Psoas muscle (tissue), 8 donors: Measurements from ENCODE around the gene GRIA1. TPM values are rescaled to one million over a fixed set of nuclear protein-coding genes. Genes with fewer than 3 reads are reported as not detected.

Experiments used
- ATAC-seq, 4 donors: fragments of 200-7000 bp; cut with Tn5 transposase; one replicate each; pipeline ENCODE4 v1.9.1; 2020; ENCODE audit warnings: moderate library complexity in 3 of 4, mild to moderate bottlenecking in 2 of 4
- DNase-seq, 2 donors: peaks; one replicate each; pipeline ENCODE4 v3.0.0-alpha.2; 2020
- H3K27ac ChIP-seq: fragments of 200-600 bp; one replicate; pipeline ENCODE4 v1.8.0; 2022
- H3K27me3 ChIP-seq, 3 donors: fragments of 200-600 bp in 1 of 3; one replicate each; pipeline versions ENCODE4 v1.6.1 to v1.8.0; 2013 to 2022; ENCODE audit warnings: low read length in 2 of 3, mild to moderate bottlenecking in 2 of 3, moderate library complexity in 1 of 3; ENCODE audit not compliant: insufficient read depth in 3 of 3
- H3K36me3 ChIP-seq, 2 donors: fragments of 200-600 bp in 1 of 2; one replicate each; pipeline versions ENCODE4 v1.6.1 to v1.8.0; 2013 to 2022; ENCODE audit warnings: low read depth in 1 of 2, mild to moderate bottlenecking in 1 of 2, moderate library complexity in 1 of 2; ENCODE audit not compliant: insufficient read depth in 1 of 2
- H3K4me1 ChIP-seq: fragments of 200-600 bp; one replicate; pipeline ENCODE4 v1.8.0; 2022
- H3K4me3 ChIP-seq: fragments of 200-600 bp; one replicate; pipeline ENCODE4 v1.8.0; 2022; ENCODE audit warnings: mild to moderate bottlenecking
- H3K9me3 ChIP-seq: fragments of 200-600 bp; one replicate; pipeline ENCODE4 v1.8.0; 2022
- WGBS, 3 donors: extraction: QIAGEN DNeasy Blood & Tissue Kit; methylation state at CpG; one replicate each; pipeline versions ENCODE4 v1.1.6 to v1.1.7; 2013; 5-methylcytosine and 5-hydroxymethylcytosine counted together
- intact Hi-C, 2 donors: fragments of 100-400 bp; cut with DNase I; formaldehyde crosslinking; loops; one replicate each; pipeline versions ENCODE4 v1.11.0 to v1.14.2; 2022
- polyA plus RNA-seq, 3 donors: library from polyadenylated mRNA; stranded (reverse); fragments of 200-250 nt; gene quantifications; one replicate each; pipeline ENCODE4 v1.2.3, GENCODE V29; 2013
- total RNA-seq, 4 donors: library from RNA; stranded (reverse); fragmentation: NEBNext Ultra II Directional in 2 of 4; extraction: Animal tissue kit (Norgen Biotek cat#: 25700) in 2 of 4; gene quantifications; one replicate each; pipeline versions ENCODE4 v1.2.1 to v1.2.4, GENCODE V29; 2021 to 2023
- TF ChIP-seq, protein P1 (sequence below): fragments of 200-600 bp; IDR thresholded peaks from one replicate; pipeline ENCODE4 v1.8.0; 2022; ENCODE audit warnings: antibody characterized with exemption
- donor health status: healthy with polysubstance abuse.
- donor health status: DM: no; HTN: no; CAD: no; lungs with moderate emphysema.
- donor health status: Bipolar disorder and iron deficiency.
- donor health status: healthy.
- donor health status: DM: yes; HTN: yes; CAD: no.
- donor health status: DM: no; HTN: no; CAD: no.
- donor health status: DM: no; HTN: no; CAD: no.
- donor health status: DM: yes; HTN: yes; CAD: no.

GRIA1 gene
- total and polyA plus RNA-seq, 7 donors: 0.03 to 0.49 (median 0.28) TPM; not detected in 2

DNA sequence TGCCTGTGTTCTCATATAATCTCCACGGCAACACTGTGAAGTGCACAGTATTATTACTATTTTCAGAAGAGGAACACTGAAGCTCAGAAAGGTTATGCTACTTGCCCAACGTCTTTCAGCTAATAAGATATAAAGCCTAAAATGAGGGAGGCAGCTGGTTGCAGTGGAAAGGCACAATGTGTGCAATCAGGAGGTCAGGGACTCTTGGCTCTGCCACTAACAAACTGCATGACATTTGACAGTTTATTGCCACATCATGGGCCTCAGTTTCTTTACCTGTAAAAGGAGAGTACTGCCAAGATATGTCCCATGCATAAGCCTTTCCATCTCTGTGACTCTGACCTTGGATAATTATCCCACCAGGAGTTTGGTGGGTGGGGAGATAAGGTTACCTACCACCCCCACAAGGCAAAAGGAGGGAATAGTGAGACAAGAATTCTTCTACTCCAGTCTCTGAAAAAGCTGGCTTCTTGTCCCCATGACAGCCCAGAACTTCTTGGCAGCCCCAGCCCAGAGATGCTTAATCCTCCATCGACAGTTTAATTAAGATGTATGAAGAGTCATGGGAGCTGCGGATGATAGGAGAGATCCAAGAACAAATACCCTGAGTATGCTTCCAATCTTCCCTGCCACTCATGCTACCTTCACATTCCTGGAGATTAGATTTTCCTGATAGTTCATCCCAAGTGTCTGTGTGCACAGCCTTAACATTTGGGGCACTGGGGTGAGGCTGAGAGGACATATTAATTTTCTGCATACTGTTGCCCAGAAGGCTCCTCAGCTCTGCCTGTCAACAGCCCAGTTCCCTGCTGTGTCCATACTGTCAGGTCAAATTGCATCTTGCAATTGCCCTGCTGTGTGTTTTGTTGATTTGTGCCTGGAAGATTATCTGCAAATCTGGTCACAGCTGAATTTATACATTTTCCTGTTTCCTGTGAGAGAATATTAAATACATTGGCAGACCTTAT lies 277.0 kb downstream of the GRIA1 start:
- Histone ChIP-seq H3K4me3 (no peak overlapping the region), H3K36me3 (no peaks in the 10 kb centered on the region), H3K4me1 (no peaks in the 10 kb centered on the region), H3K27ac (no peak overlapping the region), H3K9me3 (no peaks in the 10 kb centered on the region), H3K27me3 (no peaks in the 10 kb centered on the region)
- 53 to 61% (median 56%) methylated on average over 4 of the region's 4 CpGs for WGBS, 3 donors
- TF ChIP-seq, protein P1, sequence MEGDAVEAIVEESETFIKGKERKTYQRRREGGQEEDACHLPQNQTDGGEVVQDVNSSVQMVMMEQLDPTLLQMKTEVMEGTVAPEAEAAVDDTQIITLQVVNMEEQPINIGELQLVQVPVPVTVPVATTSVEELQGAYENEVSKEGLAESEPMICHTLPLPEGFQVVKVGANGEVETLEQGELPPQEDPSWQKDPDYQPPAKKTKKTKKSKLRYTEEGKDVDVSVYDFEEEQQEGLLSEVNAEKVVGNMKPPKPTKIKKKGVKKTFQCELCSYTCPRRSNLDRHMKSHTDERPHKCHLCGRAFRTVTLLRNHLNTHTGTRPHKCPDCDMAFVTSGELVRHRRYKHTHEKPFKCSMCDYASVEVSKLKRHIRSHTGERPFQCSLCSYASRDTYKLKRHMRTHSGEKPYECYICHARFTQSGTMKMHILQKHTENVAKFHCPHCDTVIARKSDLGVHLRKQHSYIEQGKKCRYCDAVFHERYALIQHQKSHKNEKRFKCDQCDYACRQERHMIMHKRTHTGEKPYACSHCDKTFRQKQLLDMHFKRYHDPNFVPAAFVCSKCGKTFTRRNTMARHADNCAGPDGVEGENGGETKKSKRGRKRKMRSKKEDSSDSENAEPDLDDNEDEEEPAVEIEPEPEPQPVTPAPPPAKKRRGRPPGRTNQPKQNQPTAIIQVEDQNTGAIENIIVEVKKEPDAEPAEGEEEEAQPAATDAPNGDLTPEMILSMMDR: no peak
- no peak for DNase-seq
- intact Hi-C loops: no loop called here
- ATAC-seq: no peak

DNA sequence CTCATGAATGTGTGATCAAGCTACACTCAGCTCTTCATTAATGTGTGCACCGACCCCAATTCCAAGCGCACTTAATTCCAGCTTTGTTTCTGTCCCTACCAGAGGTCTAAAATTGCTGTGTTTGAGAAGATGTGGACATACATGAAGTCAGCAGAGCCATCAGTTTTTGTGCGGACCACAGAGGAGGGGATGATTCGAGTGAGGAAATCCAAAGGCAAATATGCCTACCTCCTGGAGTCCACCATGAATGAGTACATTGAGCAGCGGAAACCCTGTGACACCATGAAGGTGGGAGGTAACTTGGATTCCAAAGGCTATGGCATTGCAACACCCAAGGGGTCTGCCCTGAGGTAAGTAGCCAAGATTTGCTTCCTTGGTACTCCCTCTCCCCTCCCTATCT lies 279.6 kb downstream of the GRIA1 start:
- no peaks in the 10 kb centered on the region for H3K9me3 ChIP-seq
- 90 to 94% (median 92%) methylated on average over 5 of the region's 5 CpGs for whole genome bisulfite sequencing, 3 donors
- TF ChIP-seq, protein P1: no peak

DNA sequence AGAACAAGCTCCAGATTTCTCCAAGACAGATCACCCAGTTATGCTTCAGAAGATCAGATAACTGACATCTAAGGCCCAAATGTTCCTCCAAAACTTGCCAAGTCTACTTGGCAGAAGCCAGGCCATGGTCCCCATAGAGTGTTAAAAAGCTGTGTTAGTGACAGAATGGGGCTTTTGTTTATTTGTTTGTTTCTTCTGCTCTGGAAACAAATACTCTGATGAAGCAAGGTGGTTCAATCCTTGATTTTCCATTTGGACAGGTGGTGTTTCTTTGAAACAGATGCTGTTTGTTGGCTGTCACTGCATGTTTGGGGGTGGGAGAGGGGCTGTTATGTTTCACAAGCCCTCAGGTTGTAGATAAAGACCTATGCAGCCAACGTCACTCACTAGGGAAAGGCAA lies 284.2 kb downstream of the GRIA1 start:
- intact Hi-C loops: no loop called here

More for the DNA sequence above, 279.6 kb downstream of the GRIA1 start:
- Histone ChIP-seq H3K4me1 (no peaks in the 10 kb centered on the region), H3K4me3 (no peak overlapping the region), H3K36me3 (no peaks in the 10 kb centered on the region), H3K27me3 (no peaks in the 10 kb centered on the region), H3K27ac (no peak overlapping the region)
- ATAC-seq: no peak
- intact Hi-C loops: no loop called here
- DNase-seq: no peak

DNA sequence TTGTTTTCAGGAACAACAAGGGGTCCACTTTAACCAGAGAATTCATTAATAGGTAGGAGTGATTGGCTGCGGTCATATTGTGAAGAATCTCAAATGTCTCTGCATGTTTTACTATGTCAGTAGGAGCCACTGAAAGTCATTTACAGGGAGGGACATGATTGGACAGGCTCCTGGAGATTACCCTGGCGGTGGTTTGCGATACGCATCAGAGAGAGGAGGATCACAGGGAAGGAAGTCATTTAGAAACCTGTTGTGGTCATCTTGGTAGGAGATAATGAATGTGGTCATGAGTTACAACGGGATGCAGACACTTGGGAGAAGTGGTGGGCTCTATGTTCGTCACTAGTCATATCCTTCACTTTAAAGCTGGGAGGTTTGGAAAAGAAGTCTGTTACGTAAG lies 285.5 kb downstream of the GRIA1 start:
- no peak for DNase-seq
- Histone ChIP-seq H3K27ac (no peak overlapping the region), H3K9me3 (no peaks in the 10 kb centered on the region), H3K27me3 (no peaks in the 10 kb centered on the region), H3K36me3 (no peaks in the 10 kb centered on the region), H3K4me1 (no peaks in the 10 kb centered on the region), H3K4me3 (no peak overlapping the region)
- ATAC-seq: no peak
- intact Hi-C loops: no loop called here
- TF ChIP-seq, protein P1: no peak
- 80 to 84% (median 83%) methylated on average over 7 of the region's 7 CpGs for WGBS, 3 donors

More for the DNA sequence above, 284.2 kb downstream of the GRIA1 start:
- H3K36me3 ChIP-seq: no peaks in the 10 kb centered on the region
- H3K4me1 ChIP-seq: no peaks in the 10 kb centered on the region
- H3K4me3 ChIP-seq: no peak overlapping the region
- TF ChIP-seq, protein P1: no peak
- no peaks in the 10 kb centered on the region for H3K27me3 ChIP-seq
- no peak overlapping the region for H3K27ac ChIP-seq
- WGBS, 3 donors: 39 to 62% (median 59%) methylated on average over 1 of the region's 1 CpG
- DNase-seq (no peak), ATAC-seq (no peak)
- H3K9me3 ChIP-seq: no peaks in the 10 kb centered on the region
